ENCODE data around the gene FOXL1. TPM values are rescaled to one million over a fixed set of nuclear protein-coding genes. Genes with fewer than 3 reads are reported as not detected.

FOXL1 gene
- total and polyA plus RNA-seq, 3 experiments from 2014 or later, result not detected

GRCh38 chr16:86572041-86572521 lies 6.3 kb upstream of the FOXL1 start:
- H3K27me3 Mint-ChIP-seq, result peaks cover 46 to 81% of the 10 kb centered on the region in 2 donors
- peaks cover 0 to 2% (median 0%) of the 10 kb centered on the region in 5 donors for H3K9me3 Mint-ChIP-seq
- H3K4me1 Mint-ChIP-seq, result peaks cover 3 to 21% (median 5%) of the 10 kb centered on the region in 3 donors
- POLR2A ChIA-PET, result no interaction called here
- CTCF ChIA-PET, result no interaction called here
- Histone ChIP-seq H3K4me3 (ENCODE audit: low read length) (no peak overlapping the region), H3K36me3 (ENCODE audit: insufficient read depth, low read length) (no peaks in the 10 kb centered on the region), H3K27ac (ENCODE audit: low read depth, low read length) (no peak overlapping the region), H3K9me3 (ENCODE audit: low read length) (no peaks in the 10 kb centered on the region), H3K27me3 (ENCODE audit: insufficient read depth, low read length, poor library complexity, severe bottlenecking) (peaks cover 27% of the 10 kb centered on the region), H3K4me1 (ENCODE audit: insufficient read depth, low read length) (no peaks in the 10 kb centered on the region)
- no peak for DNase-seq
- no peak overlapping the region for H3K4me3 Mint-ChIP-seq
- H3K27ac Mint-ChIP-seq, result no peak overlapping the region
- H3K36me3 Mint-ChIP-seq, result no peaks in the 10 kb centered on the region

- Mint-ChIP-seq H3K4me1 (peaks cover 3 to 16% (median 5%) of the 10 kb centered on the region in 3 donors), H3K27ac (no peak overlapping the region), H3K9me3 (peaks cover 0 to 2% (median 0%) of the 10 kb centered on the region in 5 donors), H3K27me3 (peaks cover 52 to 82% of the 10 kb centered on the region in 2 donors), H3K4me3 (no peak overlapping the region), H3K36me3 (no peaks in the 10 kb centered on the region)
- POLR2A ChIA-PET, result no interaction called here
- Histone ChIP-seq H3K27me3 (ENCODE audit: insufficient read depth, low read length, poor library complexity, severe bottlenecking) (peaks cover 31% of the 10 kb centered on the region), H3K36me3 (ENCODE audit: insufficient read depth, low read length) (no peaks in the 10 kb centered on the region), H3K4me3 (ENCODE audit: low read length) (no peak overlapping the region), H3K9me3 (ENCODE audit: low read length) (no peaks in the 10 kb centered on the region), H3K4me1 (ENCODE audit: insufficient read depth, low read length) (no peaks in the 10 kb centered on the region), H3K27ac (ENCODE audit: low read depth, low read length) (no peak overlapping the region)
- DNase-seq, result no peak
- CTCF ChIA-PET, result interaction anchor here (1.1 kb wide), 1 partner anchor 8 kb away, joined by 3 read pairs; no protein-coding TSS in a partner anchor
Measured at GRCh38 chr16:86572606-86573005, 5.7 kb upstream of the FOXL1 start.

- POLR2A ChIA-PET, result no interaction called here
Measured at GRCh38 chr16:86573215-86573614, 5.1 kb upstream of the FOXL1 start.

GRCh38 chr16:86573646-86574508 lies 4.5 kb upstream of the FOXL1 start:
- H3K9me3 ChIP-seq (ENCODE audit: low read length), result no peaks in the 10 kb centered on the region
- Mint-ChIP-seq H3K27ac (no peak overlapping the region), H3K4me3 (no peak overlapping the region), H3K4me1 (peaks cover 7 to 15% (median 11%) of the 10 kb centered on the region in 3 donors), H3K27me3 (peaks cover 56 to 89% of the 10 kb centered on the region in 2 donors), H3K36me3 (no peaks in the 10 kb centered on the region), H3K9me3 (peaks cover 0 to 4% (median 0%) of the 10 kb centered on the region in 5 donors)
- no peak overlapping the region for H3K27ac ChIP-seq (ENCODE audit: low read depth, low read length)
- H3K36me3 ChIP-seq (ENCODE audit: insufficient read depth, low read length), result no peaks in the 10 kb centered on the region
- ChIA-PET CTCF (interaction anchor here (1.1 kb wide), 1 partner anchor 9 kb away, joined by 3 read pairs; no protein-coding TSS in a partner anchor), POLR2A (no interaction called here)
- no peak overlapping the region for H3K4me3 ChIP-seq (ENCODE audit: low read length)
- no peak for DNase-seq
- H3K27me3 ChIP-seq (ENCODE audit: insufficient read depth, low read length, poor library complexity, severe bottlenecking), result peaks cover 36% of the 10 kb centered on the region
- no peaks in the 10 kb centered on the region for H3K4me1 ChIP-seq (ENCODE audit: insufficient read depth, low read length)

More at GRCh38 chr16:86573215-86573614, 5.1 kb upstream of the FOXL1 start:
- Mint-ChIP-seq H3K4me3 (peak overlapping the region in 1 of 7 donors; percentile 23), H3K9me3 (peaks cover 0 to 4% (median 0%) of the 10 kb centered on the region in 5 donors), H3K27ac (no peak overlapping the region), H3K27me3 (peaks cover 58 to 88% of the 10 kb centered on the region in 2 donors), H3K36me3 (no peaks in the 10 kb centered on the region), H3K4me1 (peaks cover 5 to 18% (median 9%) of the 10 kb centered on the region in 3 donors)
- H3K9me3 ChIP-seq (ENCODE audit: low read length), result no peaks in the 10 kb centered on the region
- CTCF ChIA-PET, result interaction anchor here (1.1 kb wide), 1 partner anchor 9 kb away, joined by 3 read pairs; no protein-coding TSS in a partner anchor
- H3K36me3 ChIP-seq (ENCODE audit: insufficient read depth, low read length), result no peaks in the 10 kb centered on the region
- peaks cover 37% of the 10 kb centered on the region for H3K27me3 ChIP-seq (ENCODE audit: insufficient read depth, low read length, poor library complexity, severe bottlenecking)
- no peak for DNase-seq
- H3K27ac ChIP-seq (ENCODE audit: low read depth, low read length), result no peak overlapping the region
- H3K4me3 ChIP-seq (ENCODE audit: low read length), result no peak overlapping the region
- H3K4me1 ChIP-seq (ENCODE audit: insufficient read depth, low read length), result no peaks in the 10 kb centered on the region

- POLR2A ChIA-PET, result no interaction called here
Measured at GRCh38 chr16:86574646-86575045, 3.7 kb upstream of the FOXL1 start.

GRCh38 chr16:86575095-86575685 lies 3.2 kb upstream of the FOXL1 start:
- no peaks in the 10 kb centered on the region for H3K36me3 Mint-ChIP-seq
- peaks cover 0 to 4% (median 0%) of the 10 kb centered on the region in 5 donors for H3K9me3 Mint-ChIP-seq
- Histone ChIP-seq H3K9me3 (ENCODE audit: low read length) (no peaks in the 10 kb centered on the region), H3K27ac (ENCODE audit: low read depth, low read length) (no peak overlapping the region), H3K4me1 (ENCODE audit: insufficient read depth, low read length) (no peaks in the 10 kb centered on the region), H3K36me3 (ENCODE audit: insufficient read depth, low read length) (no peaks in the 10 kb centered on the region), H3K4me3 (ENCODE audit: low read length) (no peak overlapping the region), H3K27me3 (ENCODE audit: insufficient read depth, low read length, poor library complexity, severe bottlenecking) (peaks cover 24% of the 10 kb centered on the region)
- H3K4me3 Mint-ChIP-seq, result no peak overlapping the region
- DNase-seq, result no peak
- ChIA-PET CTCF (no interaction called here), POLR2A (no interaction called here)
- H3K27ac Mint-ChIP-seq, result no peak overlapping the region
- H3K27me3 Mint-ChIP-seq, result peaks cover 54 to 84% of the 10 kb centered on the region in 2 donors
- peaks cover 7 to 13% (median 11%) of the 10 kb centered on the region in 3 donors for H3K4me1 Mint-ChIP-seq

More at GRCh38 chr16:86574646-86575045, 3.7 kb upstream of the FOXL1 start:
- H3K27ac ChIP-seq (ENCODE audit: low read depth, low read length), result no peak overlapping the region
- CTCF ChIA-PET, result no interaction called here
- H3K27me3 ChIP-seq (ENCODE audit: insufficient read depth, low read length, poor library complexity, severe bottlenecking), result peaks cover 29% of the 10 kb centered on the region
- no peaks in the 10 kb centered on the region for H3K36me3 Mint-ChIP-seq
- no peak overlapping the region for H3K4me3 ChIP-seq (ENCODE audit: low read length)
- no peaks in the 10 kb centered on the region for H3K4me1 ChIP-seq (ENCODE audit: insufficient read depth, low read length)
- H3K9me3 Mint-ChIP-seq, result peaks cover 0 to 4% (median 0%) of the 10 kb centered on the region in 5 donors
- no peak overlapping the region for H3K27ac Mint-ChIP-seq
- no peaks in the 10 kb centered on the region for H3K9me3 ChIP-seq (ENCODE audit: low read length)
- no peak for DNase-seq
- H3K4me1 Mint-ChIP-seq, result peaks cover 7 to 13% (median 11%) of the 10 kb centered on the region in 3 donors
- no peaks in the 10 kb centered on the region for H3K36me3 ChIP-seq (ENCODE audit: insufficient read depth, low read length)
- no peak overlapping the region for H3K4me3 Mint-ChIP-seq
- peaks cover 51 to 84% of the 10 kb centered on the region in 2 donors for H3K27me3 Mint-ChIP-seq

- H3K4me1 ChIP-seq (ENCODE audit: insufficient read depth, low read length), result no peaks in the 10 kb centered on the region
- no peak overlapping the region for H3K27ac ChIP-seq (ENCODE audit: low read depth, low read length)
- DNase-seq, result peak in 1 of 5 donors; percentile 17
- H3K9me3 Mint-ChIP-seq, result peaks cover 0 to 4% (median 0%) of the 10 kb centered on the region in 5 donors
- peak overlapping the region; percentile 48 to 77 (median 61) for H3K4me3 Mint-ChIP-seq
- H3K27me3 ChIP-seq (ENCODE audit: insufficient read depth, low read length, poor library complexity, severe bottlenecking), result peaks cover 24% of the 10 kb centered on the region
- H3K36me3 ChIP-seq (ENCODE audit: insufficient read depth, low read length), result no peaks in the 10 kb centered on the region
- no peaks in the 10 kb centered on the region for H3K36me3 Mint-ChIP-seq
- no peaks in the 10 kb centered on the region for H3K9me3 ChIP-seq (ENCODE audit: low read length)
- ChIA-PET CTCF (no interaction called here), POLR2A (no interaction called here)
- peaks cover 7 to 13% (median 11%) of the 10 kb centered on the region in 3 donors for H3K4me1 Mint-ChIP-seq
- no peak overlapping the region for H3K4me3 ChIP-seq (ENCODE audit: low read length)
- H3K27ac Mint-ChIP-seq, result no peak overlapping the region
- peaks cover 52 to 83% of the 10 kb centered on the region in 2 donors for H3K27me3 Mint-ChIP-seq
Measured at GRCh38 chr16:86575754-86576557, 2.4 kb upstream of the FOXL1 start.
